Measurements from ENCODE around the gene SNRPD1.

GRCh38 chr18:21669736-21670285 is 57.7 kb downstream of the SNRPD1 start:
- TF ChIP-seq NFRKB (IDR thresholded peaks at IDR 0.05), result no peak
- TF ChIP-seq FOXA1 (IDR thresholded peaks at IDR 0.05), result no peak
- no peak for TF ChIP-seq BHLHE40 (IDR thresholded peaks at IDR 0.05; ENCODE audit: borderline replicate concordance)
- TF ChIP-seq PKNOX1 (IDR thresholded peaks at IDR 0.05), result no peak
- no peak for TF ChIP-seq SP1 (IDR thresholded peaks at IDR 0.05)
- TF ChIP-seq SUZ12 (IDR thresholded peaks at IDR 0.05), result no peak
- no peak for TF ChIP-seq ZNF384 (IDR thresholded peaks at IDR 0.05)
- no peak for TF ChIP-seq HDGF (IDR thresholded peaks at IDR 0.05; ENCODE audit: borderline replicate concordance)
- TF ChIP-seq ELF4 (IDR thresholded peaks at IDR 0.05), result no peak
